GM12878 (cell line): ENCODE measurements around the gene SARS1. TPM values are rescaled to one million over a fixed set of nuclear protein-coding genes. Genes with fewer than 3 reads are reported as not detected.

Source experiments
- ATAC-seq: fragments of 200-7000 bp; cut with Tn5 transposase; 3 replicates; pipeline ENCODE4 v1.9.1; 2020; ENCODE audit warnings: mild to moderate bottlenecking, moderate library complexity
- BruUV-seq: library from RNA; stranded (reverse); fragments of 400-500 nt; replicated peaks from 2 replicates; lab custom pipeline; 2021; lab: Mats Ljungman, UMichigan
- CTCF ChIA-PET: fragments of 300-600 bp; sonication (Branson Sonifier 250); formaldehyde crosslinking; extraction: SDS; loops from one replicate; lab custom pipeline; 2021; ENCODE audit warnings: inconsistent platforms; lab: Yijun Ruan, JAX
- POLR2A ChIA-PET: fragments of 350-600 bp; formaldehyde crosslinking; extraction: SDS; loops from one replicate; lab custom pipeline; 2021; ENCODE audit warnings: inconsistent platforms; lab: Charles Lee
- RAD21 ChIA-PET: fragments of 300-600 bp; sonication (Branson Sonifier 250); formaldehyde crosslinking; loops from one replicate; lab custom pipeline; 2023; ENCODE audit warnings: antibody characterized with exemption; ENCODE audit not compliant: unreplicated experiment; lab: Charles Lee
- SMC1A ChIA-PET: fragments of 300-600 bp; sonication (Branson Sonifier 250); formaldehyde crosslinking; loops from one replicate; lab custom pipeline; 2023; ENCODE audit not compliant: unreplicated experiment, uncharacterized antibody; lab: Charles Lee
- DNase-seq: peaks from one replicate; pipeline ENCODE4 v3.0.0-alpha.2; 2011; ENCODE audit warnings: low read depth, low spot score
- FAIRE-seq: peaks from 3 replicates; lab custom pipeline; 2011; peaks lifted over from hg19 to GRCh38; lab: Jason Lieb, UNC
- H2AFZ ChIP-seq: 2 replicates; pipeline ENCODE4 v1.6.0; 2011; ENCODE audit warnings: low read depth, low read length, control low read depth; ENCODE audit not compliant: control insufficient read depth
- H3K27ac ChIP-seq: 2 replicates; pipeline ENCODE4 v1.5.1; 2011; ENCODE audit warnings: control low read depth; ENCODE audit not compliant: control insufficient read depth, insufficient read depth
- H3K27me3 ChIP-seq, 2 experiments: replicated peaks in 1 of 2; 2 replicates each; pipeline versions ENCODE4 v1.6.0 to v1.6.1; 2011; ENCODE audit warnings: low read length in 1 of 2; ENCODE audit not compliant: control insufficient read depth in 2 of 2, insufficient read depth in 2 of 2
- H3K36me3 ChIP-seq, 2 experiments: 2 replicates each; pipeline ENCODE4 v1.5.1; 2011; ENCODE audit warnings: low read length in 1 of 2; ENCODE audit not compliant: control insufficient read depth in 2 of 2, insufficient read depth in 2 of 2
- H3K4me1 ChIP-seq: 2 replicates; pipeline ENCODE4 v1.6.1; 2011; ENCODE audit warnings: mild to moderate bottlenecking, low read length, moderate library complexity, mixed read lengths; ENCODE audit not compliant: control insufficient read depth, insufficient read depth
- H3K4me2 ChIP-seq: 2 replicates; pipeline ENCODE4 v1.6.0; 2011; ENCODE audit warnings: control low read depth; ENCODE audit not compliant: control insufficient read depth, insufficient read depth
- H3K4me3 ChIP-seq: fragments of 200-600 bp; sonication (generic); 2 replicates; pipeline ENCODE4 v1.5.1; 2016
- H3K79me2 ChIP-seq: 2 replicates; pipeline ENCODE4 v1.6.0; 2011; ENCODE audit warnings: low read length; ENCODE audit not compliant: control insufficient read depth, insufficient read depth
- H3K9ac ChIP-seq: 2 replicates; pipeline ENCODE4 v1.8.0; 2011; ENCODE audit warnings: low read length, control low read depth, mixed read lengths; ENCODE audit not compliant: control insufficient read depth, insufficient read depth
- H3K9me3 ChIP-seq: replicated peaks from 3 replicates; pipeline ENCODE4 v1.5.1; 2011; ENCODE audit warnings: mild to moderate bottlenecking, low read length; ENCODE audit not compliant: control insufficient read depth, insufficient read depth
- H4K20me1 ChIP-seq: 2 replicates; pipeline ENCODE4 v1.6.0; 2011; ENCODE audit not compliant: control insufficient read depth, insufficient read depth
- DPF2 ChIP-seq: fragments of 450-650 bp; IDR thresholded peaks from 2 replicates; pipeline ENCODE4 v1.6.1; 2017; ENCODE audit warnings: mild to moderate bottlenecking
- FOS ChIP-seq: IDR thresholded peaks from 3 replicates; pipeline ENCODE4 v1.6.1; 2011; ENCODE audit warnings: borderline replicate concordance; ENCODE audit not compliant: insufficient read length; ENCODE audit errors: extremely low read depth
- HDAC2 ChIP-seq: fragments of 200-600 bp; sonication (generic); IDR thresholded peaks from 2 replicates; pipeline ENCODE4 v1.6.1; 2017
- PAX5 ChIP-seq: IDR thresholded peaks from 2 replicates; pipeline ENCODE4 v1.6.1; 2011; ENCODE audit warnings: low read depth, low read length, borderline replicate concordance
- ZNF384 ChIP-seq: IDR thresholded peaks from 2 replicates; pipeline ENCODE4 v1.6.1; 2012; ENCODE audit warnings: low read depth, mild to moderate bottlenecking, low read length, improper control_type of control experiment, borderline replicate concordance
- ZNF622 ChIP-seq: fragments of 450-650 bp; IDR thresholded peaks from 2 replicates; pipeline ENCODE4 v1.6.1; 2017; ENCODE audit warnings: mild to moderate bottlenecking, inconsistent platforms
- WGBS: methylation state at CpG from one replicate; pipeline ENCODE4 v1.1.6; 2016; ENCODE audit warnings: low lambda C conversion rate; ENCODE audit not compliant: insufficient replicate concordance, insufficient coverage; ENCODE audit errors: missing lambda C conversion rate; 5-methylcytosine and 5-hydroxymethylcytosine counted together
- in situ Hi-C: fragments of 300-500 bp; cut with MboI; formaldehyde crosslinking; loops from 9 replicates; pipeline ENCODE4 v1.14.3; 2018; ENCODE audit warnings: mixed read lengths
- intact Hi-C: fragments of 100-400 bp; cut with micrococcal nuclease; formaldehyde crosslinking; loops from one replicate; pipeline ENCODE4 v1.14.2; 2022; ENCODE audit not compliant: unreplicated experiment
- polyA plus RNA-seq, 11 experiments: library from polyadenylated mRNA; depleted of rRNA in 4 of 11; unstranded in 6 of 11; stranded (reverse) in 5 of 11; fragments of >200 nt; fragmentation: Nextera tagmentation in 4 of 11; fragmentation: Illumina TruSeq in 1 of 11; extraction: Ambion mirVana in 4 of 11; extraction: Trizol in 1 of 11; gene quantifications; 1 replicate in 1 of 11; 2 replicates in 10 of 11; pipeline versions ENCODE4 v1.2.1 to v1.2.3, GENCODE V29; 2011 to 2016; ENCODE audit warnings: inconsistent platforms in 2 of 11, missing spikeins in 2 of 11, low read depth in 1 of 11
- total RNA-seq, 4 experiments: library from RNA; depleted of rRNA in 3 of 4; stranded (reverse); fragments of >200 nt in 3 of 4; fragmentation: Illumina TruSeq in 1 of 4; extraction: Trizol in 1 of 4; gene quantifications; 2 replicates each; pipeline versions ENCODE4 v1.2.1 to v1.2.3, GENCODE V29; 2013 to 2021

The SARS1 gene
- total and polyA plus RNA-seq, 10 of the 15 experiments (the other 5 are each of a cell fraction or from before 2014, with no cell fraction given), result 103 to 202 (median 138) TPM

- Histone ChIP-seq H3K27ac (no peak overlapping the region), H3K4me3 (no peak overlapping the region), H3K4me2 (no peak overlapping the region), H3K36me3 (no peaks in the 10 kb centered on the region), H3K9ac (no peak overlapping the region), H2AFZ (no peak overlapping the region), H4K20me1 (no peaks in the 10 kb centered on the region), H3K9me3 (no peaks in the 10 kb centered on the region), H3K4me1 (no peaks in the 10 kb centered on the region), H3K79me2 (no peaks in the 10 kb centered on the region), H3K27me3 (peaks cover 2 to 4% of the 10 kb centered on the region in 2 experiments; a peak in 3 of 4 replicates)
- WGBS, result 55% methylated on average over 33 of the region's 33 CpGs
- TF ChIP-seq ZNF384 (no peak), DPF2 (no peak), HDAC2 (no peak), ZNF622 (no peak), PAX5 (0 out of 2 replicates have a peak, but pooled peaks have one; percentile 61), FOS (no peak)
- POLR2A ChIA-PET, result no interaction called here
- CTCF ChIA-PET, result interaction anchor here (0.6 to 1.6 kb wide), 4 partner anchors 10 to 279 kb away, joined by 3 to 11 read pairs (median 3); no protein-coding TSS in a partner anchor
- in situ Hi-C loops, result no loop called here
- RAD21 ChIA-PET, result no interaction called here
- ATAC-seq, result peak; percentile 71
- intact Hi-C loops, result no loop called here
- no peak for FAIRE-seq
- no peak for DNase-seq
- SMC1A ChIA-PET, result interaction anchor here (1.2 kb wide), 1 partner anchor 61 kb away, joined by 3 read pairs; no protein-coding TSS in a partner anchor
- no TSS peak for BruUV-seq
Measured at GRCh38 chr1:109252893-109253802, 39.4 kb downstream of the SARS1 start.
